HL-60 (cell line): ENCODE measurements around the gene EP400.

Experiments used
- DNase-seq, 2 experiments: peaks; one replicate each; pipeline ENCODE4 v3.0.0-alpha.2; 2010 to 2020; ENCODE audit warnings: low read depth in 1 of 2, low spot score in 1 of 2
- H3K27ac ChIP-seq: fragments of 250-450 bp; sonication (Bioruptor Pico); replicated peaks from 2 replicates; pipeline ENCODE4 v1.5.1; 2020; ENCODE audit warnings: mild to moderate bottlenecking, moderate library complexity
- H3K27me3 ChIP-seq: fragments of 250-450 bp; sonication (Bioruptor Pico); 2 replicates; pipeline ENCODE4 v1.5.1; 2021; ENCODE audit warnings: mild to moderate bottlenecking, moderate library complexity; ENCODE audit not compliant: insufficient read depth, poor library complexity, severe bottlenecking
- H3K4me3 ChIP-seq: replicated peaks from 2 replicates; pipeline ENCODE4 v1.5.1; 2011; ENCODE audit warnings: mild to moderate bottlenecking, control low read depth, low read length; ENCODE audit not compliant: insufficient read depth
- GABPA ChIP-seq: IDR thresholded peaks from 2 replicates; pipeline ENCODE4 v1.6.1; 2012; ENCODE audit warnings: low read depth
- POLR2AphosphoS5 ChIP-seq: IDR thresholded peaks from 2 replicates; pipeline ENCODE4 v1.6.1; 2012; ENCODE audit warnings: low read depth
- SPI1 ChIP-seq: IDR thresholded peaks from 2 replicates; pipeline ENCODE4 v1.6.1; 2012; ENCODE audit warnings: low read depth, mild to moderate bottlenecking, borderline replicate concordance
- TF ChIP-seq, protein P1 (sequence below): IDR thresholded peaks from 2 replicates; pipeline ENCODE4 v1.6.1; 2012; ENCODE audit warnings: low read depth; ENCODE audit not compliant: insufficient replicate concordance
- TF ChIP-seq, protein P2 (sequence below): IDR thresholded peaks from one replicate; pipeline ENCODE4 v1.5.1; 2011; ENCODE audit warnings: low read length, control low read depth, inconsistent platforms; ENCODE audit not compliant: insufficient read depth

Gene EP400

DNA sequence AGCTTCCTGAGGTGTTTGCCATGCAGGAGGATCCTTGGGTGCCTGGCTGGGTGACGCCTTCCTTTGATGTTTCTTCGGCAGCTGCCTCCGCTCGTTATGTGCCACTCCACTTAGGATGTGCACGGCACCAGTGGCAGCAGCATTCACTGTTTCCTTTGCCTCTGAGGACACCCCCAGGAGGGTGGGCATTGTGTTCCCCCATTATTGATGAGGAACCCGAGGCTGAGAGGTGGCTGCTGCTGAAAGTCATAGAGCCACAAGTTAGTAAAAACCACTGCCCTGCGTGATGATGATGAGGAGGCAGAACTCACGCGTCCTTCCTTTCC is 41.2 kb downstream of the EP400 start:
- H3K27me3 ChIP-seq = no peaks in the 10 kb centered on the region
- H3K4me3 ChIP-seq = no peak overlapping the region
- DNase-seq = no peak
- no peak overlapping the region for H3K27ac ChIP-seq
- TF ChIP-seq, protein P1, sequence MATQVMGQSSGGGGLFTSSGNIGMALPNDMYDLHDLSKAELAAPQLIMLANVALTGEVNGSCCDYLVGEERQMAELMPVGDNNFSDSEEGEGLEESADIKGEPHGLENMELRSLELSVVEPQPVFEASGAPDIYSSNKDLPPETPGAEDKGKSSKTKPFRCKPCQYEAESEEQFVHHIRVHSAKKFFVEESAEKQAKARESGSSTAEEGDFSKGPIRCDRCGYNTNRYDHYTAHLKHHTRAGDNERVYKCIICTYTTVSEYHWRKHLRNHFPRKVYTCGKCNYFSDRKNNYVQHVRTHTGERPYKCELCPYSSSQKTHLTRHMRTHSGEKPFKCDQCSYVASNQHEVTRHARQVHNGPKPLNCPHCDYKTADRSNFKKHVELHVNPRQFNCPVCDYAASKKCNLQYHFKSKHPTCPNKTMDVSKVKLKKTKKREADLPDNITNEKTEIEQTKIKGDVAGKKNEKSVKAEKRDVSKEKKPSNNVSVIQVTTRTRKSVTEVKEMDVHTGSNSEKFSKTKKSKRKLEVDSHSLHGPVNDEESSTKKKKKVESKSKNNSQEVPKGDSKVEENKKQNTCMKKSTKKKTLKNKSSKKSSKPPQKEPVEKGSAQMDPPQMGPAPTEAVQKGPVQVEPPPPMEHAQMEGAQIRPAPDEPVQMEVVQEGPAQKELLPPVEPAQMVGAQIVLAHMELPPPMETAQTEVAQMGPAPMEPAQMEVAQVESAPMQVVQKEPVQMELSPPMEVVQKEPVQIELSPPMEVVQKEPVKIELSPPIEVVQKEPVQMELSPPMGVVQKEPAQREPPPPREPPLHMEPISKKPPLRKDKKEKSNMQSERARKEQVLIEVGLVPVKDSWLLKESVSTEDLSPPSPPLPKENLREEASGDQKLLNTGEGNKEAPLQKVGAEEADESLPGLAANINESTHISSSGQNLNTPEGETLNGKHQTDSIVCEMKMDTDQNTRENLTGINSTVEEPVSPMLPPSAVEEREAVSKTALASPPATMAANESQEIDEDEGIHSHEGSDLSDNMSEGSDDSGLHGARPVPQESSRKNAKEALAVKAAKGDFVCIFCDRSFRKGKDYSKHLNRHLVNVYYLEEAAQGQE = no peak
- TF ChIP-seq, protein P2, sequence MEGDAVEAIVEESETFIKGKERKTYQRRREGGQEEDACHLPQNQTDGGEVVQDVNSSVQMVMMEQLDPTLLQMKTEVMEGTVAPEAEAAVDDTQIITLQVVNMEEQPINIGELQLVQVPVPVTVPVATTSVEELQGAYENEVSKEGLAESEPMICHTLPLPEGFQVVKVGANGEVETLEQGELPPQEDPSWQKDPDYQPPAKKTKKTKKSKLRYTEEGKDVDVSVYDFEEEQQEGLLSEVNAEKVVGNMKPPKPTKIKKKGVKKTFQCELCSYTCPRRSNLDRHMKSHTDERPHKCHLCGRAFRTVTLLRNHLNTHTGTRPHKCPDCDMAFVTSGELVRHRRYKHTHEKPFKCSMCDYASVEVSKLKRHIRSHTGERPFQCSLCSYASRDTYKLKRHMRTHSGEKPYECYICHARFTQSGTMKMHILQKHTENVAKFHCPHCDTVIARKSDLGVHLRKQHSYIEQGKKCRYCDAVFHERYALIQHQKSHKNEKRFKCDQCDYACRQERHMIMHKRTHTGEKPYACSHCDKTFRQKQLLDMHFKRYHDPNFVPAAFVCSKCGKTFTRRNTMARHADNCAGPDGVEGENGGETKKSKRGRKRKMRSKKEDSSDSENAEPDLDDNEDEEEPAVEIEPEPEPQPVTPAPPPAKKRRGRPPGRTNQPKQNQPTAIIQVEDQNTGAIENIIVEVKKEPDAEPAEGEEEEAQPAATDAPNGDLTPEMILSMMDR = no peak
- TF ChIP-seq SPI1 (no peak), POLR2AphosphoS5 (no peak), GABPA (no peak)

DNA sequence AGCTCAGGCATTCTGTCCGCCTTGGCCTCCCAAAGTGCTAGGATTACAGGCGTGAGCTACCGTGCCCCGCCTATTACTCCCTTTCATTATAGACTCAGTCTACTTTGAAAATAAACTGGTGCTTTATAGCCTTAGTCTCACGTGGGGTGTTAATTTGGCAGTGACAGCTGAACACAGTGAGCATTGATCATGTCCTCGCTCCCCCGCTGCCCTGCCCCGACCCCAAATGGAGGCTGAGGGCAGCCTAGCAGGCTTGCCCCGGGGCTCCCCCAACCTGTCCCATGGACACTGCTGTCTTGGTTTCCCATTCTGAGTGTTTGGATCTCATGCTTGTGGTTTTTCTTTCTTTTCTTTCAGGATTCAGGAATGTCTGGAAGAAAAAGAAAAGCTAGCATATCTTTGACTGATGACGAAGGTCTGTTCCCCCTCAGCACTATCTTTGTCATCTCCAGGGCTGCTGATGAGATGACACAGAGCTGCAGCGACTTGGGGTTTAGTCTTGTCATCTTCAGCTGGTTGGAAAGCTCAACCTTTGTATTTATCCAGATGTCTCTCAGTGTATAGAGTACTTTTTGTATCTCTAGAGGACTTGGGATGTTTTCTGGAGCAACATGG is 42.2 kb downstream of the EP400 start:
- Histone ChIP-seq H3K27me3 (no peaks in the 10 kb centered on the region), H3K4me3 (no peak overlapping the region), H3K27ac (no peak overlapping the region)
- DNase-seq = no peak
- TF ChIP-seq, protein P1 = no peak
- TF ChIP-seq, protein P2 = no peak
- no peak for TF ChIP-seq POLR2AphosphoS5
- TF ChIP-seq GABPA = no peak
- TF ChIP-seq SPI1 = no peak

DNA sequence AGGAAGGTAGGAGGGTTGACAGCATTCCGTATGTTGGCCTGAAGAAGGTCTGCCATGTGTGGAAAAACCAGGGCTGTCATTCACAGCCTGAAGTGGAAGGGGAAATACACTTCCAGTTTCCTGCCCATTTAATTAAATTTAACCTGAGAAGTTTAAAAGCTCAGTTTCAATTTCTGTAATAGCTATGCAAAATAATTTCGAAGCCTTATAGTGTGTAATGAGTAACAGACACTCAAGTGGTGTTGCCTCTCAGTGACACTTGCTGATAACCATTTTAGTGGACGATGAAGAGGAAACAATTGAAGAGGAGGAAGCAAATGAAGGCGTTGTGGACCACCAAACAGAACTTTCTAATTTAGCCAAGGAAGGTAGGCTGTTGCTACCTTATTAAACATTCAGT is 44.8 kb downstream of the EP400 start:
- H3K27me3 ChIP-seq = no peaks in the 10 kb centered on the region
- no peak for DNase-seq
- TF ChIP-seq, protein P1 = no peak
- no peak overlapping the region for H3K27ac ChIP-seq
- no peak overlapping the region for H3K4me3 ChIP-seq

DNA sequence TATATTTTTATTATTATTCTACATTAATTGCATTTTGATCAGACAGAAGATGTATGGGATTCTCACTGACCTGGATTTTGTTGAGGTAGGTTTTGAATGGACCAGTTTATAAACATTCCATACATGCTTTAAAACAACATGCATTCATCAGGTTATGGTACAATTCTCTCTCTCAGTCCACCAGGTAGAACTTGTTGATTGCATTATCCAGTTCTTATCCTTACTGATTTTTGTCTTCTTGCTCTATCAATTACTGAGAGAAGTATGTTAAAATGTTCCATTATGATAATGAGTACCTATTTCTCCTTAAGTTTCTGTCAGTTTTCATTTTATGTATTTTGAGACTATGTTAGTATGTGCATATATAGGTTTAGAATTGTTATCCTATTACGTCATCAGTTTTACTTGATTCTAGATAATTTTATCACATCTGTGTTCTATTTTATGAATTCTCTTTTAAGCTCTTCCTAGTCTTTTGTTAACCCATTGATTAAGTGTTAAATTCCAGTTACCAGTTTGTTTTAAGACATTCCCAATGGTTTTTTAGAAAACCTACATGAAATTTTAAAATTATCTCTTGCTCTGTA is 50.6 kb downstream of the EP400 start:
- TF ChIP-seq POLR2AphosphoS5 = no peak
- TF ChIP-seq, protein P2 = no peak
- Histone ChIP-seq H3K27me3 (no peaks in the 10 kb centered on the region), H3K27ac (no peak overlapping the region), H3K4me3 (no peak overlapping the region)
- DNase-seq = no peak
